Spleen (tissue), 11 donors: ENCODE results near the gene SLC9C2. TPM values are rescaled to one million over a fixed set of nuclear protein-coding genes. Genes with fewer than 3 reads are reported as not detected.
"Not testable (repeated sequence)": the region's sequence is repeated elsewhere in the genome, so short reads cannot be mapped to it uniquely, and the experiment has no call there.

Experiments used
- DNase-seq: peaks from one replicate; pipeline ENCODE4 v3.0.0-alpha.2; 2020
- H3K27ac ChIP-seq, 8 donors: fragments of 200-600 bp; sonication (generic) in 7 of 8; 1 replicate in 4 of 8; 2 replicates in 4 of 8; pipeline versions ENCODE4 v1.5.0 to v1.8.0; 2016 to 2021; ENCODE audit warnings: inconsistent platforms in 4 of 8, mild to moderate bottlenecking in 4 of 8, moderate library complexity in 1 of 8
- H3K27me3 ChIP-seq, 7 donors: fragments of 200-600 bp; sonication (generic) in 6 of 7; replicated peaks in 1 of 7; 1 replicate in 4 of 7; 2 replicates in 3 of 7; pipeline versions ENCODE4 v1.5.0 to v1.8.0; 2016 to 2021; ENCODE audit warnings: inconsistent platforms in 3 of 7, mild to moderate bottlenecking in 1 of 7
- H3K36me3 ChIP-seq, 6 donors: fragments of 200-600 bp; sonication (generic) in 5 of 6; 1 replicate in 4 of 6; 2 replicates in 2 of 6; pipeline versions ENCODE4 v1.5.0 to v1.8.0; 2016 to 2021; ENCODE audit warnings: inconsistent platforms in 2 of 6
- H3K4me1 ChIP-seq, 6 donors: fragments of 200-600 bp; sonication (generic) in 5 of 6; 1 replicate in 3 of 6; 2 replicates in 3 of 6; pipeline versions ENCODE4 v1.5.0 to v1.8.0; 2016 to 2021; ENCODE audit warnings: inconsistent platforms in 3 of 6
- H3K4me3 ChIP-seq, 8 donors: fragments of 200-600 bp; sonication (generic) in 7 of 8; 1 replicate in 4 of 8; 2 replicates in 4 of 8; pipeline versions ENCODE4 v1.5.0 to v1.8.0; 2016 to 2021; ENCODE audit warnings: inconsistent platforms in 4 of 8, mild to moderate bottlenecking in 4 of 8, moderate library complexity in 2 of 8
- H3K9me3 ChIP-seq, 8 donors: fragments of 200-600 bp; sonication (generic) in 7 of 8; 1 replicate in 4 of 8; 2 replicates in 4 of 8; pipeline versions ENCODE4 v1.5.0 to v1.8.0; 2016 to 2021; ENCODE audit warnings: inconsistent platforms in 4 of 8
- POLR2A ChIP-seq, 3 donors: fragments of 450-650 bp; IDR thresholded peaks; one replicate each; pipeline ENCODE4 v1.5.1; 2017; ENCODE audit warnings: antibody characterized with exemption in 3 of 3, mild to moderate bottlenecking in 1 of 3
- POLR2AphosphoS5 ChIP-seq, 3 donors: sonication (generic); formaldehyde crosslinking; IDR thresholded peaks; one replicate each; pipeline ENCODE4 v1.5.1; 2017; ENCODE audit warnings: antibody characterized with exemption in 3 of 3
- WGBS, 5 donors: extraction: QIAGEN DNeasy Blood & Tissue Kit in 3 of 5; methylation state at CpG; one replicate each; pipeline versions ENCODE4 v1.1.5 to v1.1.7; 2013 to 2018; 5-methylcytosine and 5-hydroxymethylcytosine counted together
- intact Hi-C: fragments of 100-400 bp; cut with DNase I; formaldehyde crosslinking; loops from one replicate; pipeline ENCODE4 v1.15.0; 2023; ENCODE audit warnings: low total_unique reads
- polyA plus RNA-seq, 3 donors: library from polyadenylated mRNA; stranded (reverse); fragments of 200-250 nt; gene quantifications; one replicate each; pipeline ENCODE4 v1.2.1, GENCODE V29; 2013
- total RNA-seq, 7 donors: library from RNA; depleted of rRNA in 3 of 7; stranded (reverse); fragments of >200 nt in 3 of 7; fragmentation: NEBNext Ultra II Directional in 4 of 7; extraction: Animal tissue kit (Norgen Biotek cat#: 25700) in 4 of 7; gene quantifications; one replicate each; pipeline versions ENCODE4 v1.1.0 to v1.2.1, GENCODE V29; 2016 to 2021
- TF ChIP-seq, protein P1 (sequence below), 11 experiments: fragments of 200-600 bp in 7 of 11; fragments of 450-650 bp in 4 of 11; sonication (generic) in 4 of 11; IDR thresholded peaks in 8 of 11; conservative IDR thresholded peaks in 3 of 11; 1 replicate in 7 of 11; 2 replicates in 4 of 11; pipeline versions ENCODE4 v1.4.0 to v1.8.0; 2016 to 2021; ENCODE audit warnings: antibody characterized with exemption in 11 of 11, inconsistent platforms in 4 of 11, mild to moderate bottlenecking in 1 of 11
- donor health status: healthy with polysubstance abuse.
- donor health status: DM: no; HTN: no; CAD: no; lungs with moderate emphysema.
- donor health status: DM: no; HTN: no; CAD: no.
- donor health status: Bipolar disorder and iron deficiency.
- donor health status: healthy.
- donor health status: DM: no; HTN: no; CAD: no.
- donor health status: DM: yes; HTN: yes; CAD: no.

SLC9C2 gene
- total and polyA plus RNA-seq, 10 donors: 0.03 to 2.0 (median 0.82) TPM; not detected in 1

DNA sequence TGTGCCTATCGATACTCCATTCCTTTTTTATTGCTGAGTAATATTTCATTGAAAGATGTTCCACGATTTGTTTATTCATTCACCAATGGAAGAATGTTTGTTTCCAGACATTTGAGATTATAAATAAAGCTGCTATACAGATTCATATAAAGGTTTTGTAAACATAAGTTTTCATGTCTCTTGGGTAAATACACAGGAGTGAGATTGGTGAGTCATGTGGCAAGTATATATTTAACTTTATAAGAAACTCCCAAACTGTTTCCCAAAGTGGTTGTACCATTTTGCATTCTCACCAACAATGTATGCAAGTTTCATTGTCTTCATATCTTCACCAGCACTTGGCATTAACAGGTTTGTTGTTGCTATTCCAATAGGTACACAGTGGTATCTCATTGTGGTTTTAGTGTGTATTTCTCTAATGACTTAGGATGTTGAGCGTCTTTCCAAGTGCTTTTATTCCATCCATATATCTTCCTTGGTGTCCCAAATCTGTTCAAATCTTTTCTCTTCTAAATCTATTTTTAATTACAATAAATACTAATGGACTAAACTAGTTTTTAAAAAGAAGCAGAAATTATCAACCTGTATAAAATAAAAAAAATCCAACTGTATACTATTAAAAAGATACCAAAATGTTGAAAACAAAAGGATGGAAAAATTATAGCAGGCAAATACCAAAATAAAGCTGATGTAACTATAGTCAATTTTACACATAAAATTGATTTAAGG is 6.6 kb downstream of the SLC9C2 start:
- intact Hi-C loops: no loop called here

GRCh38 chr1:173591138-173591537 is 11.7 kb downstream of the SLC9C2 start:
- H3K27ac ChIP-seq, H3K4me3 ChIP-seq, H3K27me3 ChIP-seq, H3K9me3 ChIP-seq, H3K4me1 ChIP-seq, intact Hi-C loops, H3K36me3 ChIP-seq, DNase-seq: not testable (repeated sequence)
- WGBS, 5 donors: 85 to 95% (median 92%) methylated on average over 5 of the region's 5 CpGs

More for the DNA sequence above, 6.6 kb downstream of the SLC9C2 start:
- peaks cover 0 to 2% (median 0%) of the 10 kb centered on the region in 6 donors for H3K4me1 ChIP-seq
- H3K9me3 ChIP-seq: peaks cover 0 to 10% (median 3%) of the 10 kb centered on the region in 8 donors
- DNase-seq: no peak
- H3K27ac ChIP-seq: no peak overlapping the region
- no peak for TF ChIP-seq POLR2A (IDR thresholded peaks at IDR 0.05)
- no peak for TF ChIP-seq POLR2AphosphoS5 (IDR thresholded peaks at IDR 0.05)
- TF ChIP-seq, protein P1, sequence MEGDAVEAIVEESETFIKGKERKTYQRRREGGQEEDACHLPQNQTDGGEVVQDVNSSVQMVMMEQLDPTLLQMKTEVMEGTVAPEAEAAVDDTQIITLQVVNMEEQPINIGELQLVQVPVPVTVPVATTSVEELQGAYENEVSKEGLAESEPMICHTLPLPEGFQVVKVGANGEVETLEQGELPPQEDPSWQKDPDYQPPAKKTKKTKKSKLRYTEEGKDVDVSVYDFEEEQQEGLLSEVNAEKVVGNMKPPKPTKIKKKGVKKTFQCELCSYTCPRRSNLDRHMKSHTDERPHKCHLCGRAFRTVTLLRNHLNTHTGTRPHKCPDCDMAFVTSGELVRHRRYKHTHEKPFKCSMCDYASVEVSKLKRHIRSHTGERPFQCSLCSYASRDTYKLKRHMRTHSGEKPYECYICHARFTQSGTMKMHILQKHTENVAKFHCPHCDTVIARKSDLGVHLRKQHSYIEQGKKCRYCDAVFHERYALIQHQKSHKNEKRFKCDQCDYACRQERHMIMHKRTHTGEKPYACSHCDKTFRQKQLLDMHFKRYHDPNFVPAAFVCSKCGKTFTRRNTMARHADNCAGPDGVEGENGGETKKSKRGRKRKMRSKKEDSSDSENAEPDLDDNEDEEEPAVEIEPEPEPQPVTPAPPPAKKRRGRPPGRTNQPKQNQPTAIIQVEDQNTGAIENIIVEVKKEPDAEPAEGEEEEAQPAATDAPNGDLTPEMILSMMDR (IDR thresholded peaks at IDR 0.05 in 8 of 11, conservative IDR thresholded peaks at IDR 0.05 in 3 of 11): no peak
- no peaks in the 10 kb centered on the region for H3K36me3 ChIP-seq
- WGBS, 5 donors: 90 to 96% (median 92%) methylated on average over 3 of the region's 3 CpGs
- no peaks in the 10 kb centered on the region for H3K27me3 ChIP-seq
- no peak overlapping the region for H3K4me3 ChIP-seq

- H3K27me3 ChIP-seq: no peaks in the 10 kb centered on the region
- no peaks in the 10 kb centered on the region for H3K36me3 ChIP-seq
- DNase-seq: no peak
- intact Hi-C loops: no loop called here
- no peak overlapping the region for H3K27ac ChIP-seq
- no peak for TF ChIP-seq POLR2A (IDR thresholded peaks at IDR 0.05)
- no peak for TF ChIP-seq POLR2AphosphoS5 (IDR thresholded peaks at IDR 0.05)
- 59 to 71% (median 65%) methylated on average over 1 of the region's 1 CpG for WGBS, 5 donors
- H3K4me3 ChIP-seq: no peak overlapping the region
- H3K4me1 ChIP-seq: no peaks in the 10 kb centered on the region
- H3K9me3 ChIP-seq: no peaks in the 10 kb centered on the region
These were observed 12.3 kb downstream of the SLC9C2 start for GRCh38 chr1:173590557-173590956.

DNA sequence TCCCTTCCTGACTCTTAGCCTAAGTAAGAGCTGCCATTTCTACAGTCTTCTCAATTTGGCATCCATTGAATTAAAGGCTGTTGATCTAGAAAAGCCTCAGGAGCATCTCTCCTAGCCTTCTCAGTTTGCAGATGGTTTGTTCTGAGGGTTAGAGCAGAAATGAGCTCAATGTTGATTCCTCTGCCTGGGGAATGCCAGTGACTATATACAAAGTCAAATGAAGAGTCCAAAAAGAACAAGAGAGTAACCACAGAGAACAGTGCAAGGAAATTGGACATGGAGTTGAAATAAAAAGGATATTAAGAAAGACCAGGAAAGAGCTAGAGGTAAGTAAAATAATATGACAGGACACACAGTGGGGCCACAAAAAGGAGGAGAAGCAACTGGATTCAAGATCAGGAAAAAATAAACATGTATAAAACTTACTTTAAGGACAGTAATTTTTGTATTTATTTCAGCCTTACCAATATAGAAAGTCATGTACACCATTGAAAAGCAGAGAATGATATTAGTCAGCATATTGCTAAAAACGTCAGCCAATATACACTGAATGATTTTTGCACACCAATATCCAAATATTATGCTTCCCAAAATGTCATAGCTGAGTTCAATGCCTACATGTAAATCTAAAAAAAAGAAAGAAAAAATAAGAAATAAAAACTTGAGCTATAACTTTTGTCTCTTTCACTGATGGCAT is 21.3 kb downstream of the SLC9C2 start:
- Histone ChIP-seq H3K4me1 (no peaks in the 10 kb centered on the region), H3K4me3 (no peak overlapping the region), H3K36me3 (no peaks in the 10 kb centered on the region), H3K27me3 (peaks cover 0 to 8% (median 0%) of the 10 kb centered on the region in 7 donors), H3K9me3 (no peaks in the 10 kb centered on the region), H3K27ac (no peak overlapping the region)
- DNase-seq: no peak
- intact Hi-C loops: no loop called here
- 47 to 79% (median 63%) methylated on average over 1 of the region's 1 CpG for WGBS, 5 donors
- TF ChIP-seq POLR2A (IDR thresholded peaks at IDR 0.05): no peak
- TF ChIP-seq, protein P1 (IDR thresholded peaks at IDR 0.05 in 8 of 11, conservative IDR thresholded peaks at IDR 0.05 in 3 of 11): no peak

- Histone ChIP-seq H3K4me3 (no peak overlapping the region), H3K27me3 (peaks cover 0 to 8% (median 0%) of the 10 kb centered on the region in 7 donors), H3K36me3 (no peaks in the 10 kb centered on the region), H3K4me1 (no peaks in the 10 kb centered on the region), H3K27ac (no peak overlapping the region), H3K9me3 (no peaks in the 10 kb centered on the region)
- 70 to 90% (median 88%) methylated on average over 3 of the region's 3 CpGs for WGBS, 5 donors
- TF ChIP-seq POLR2A (IDR thresholded peaks at IDR 0.05): no peak
- TF ChIP-seq, protein P1 (IDR thresholded peaks at IDR 0.05 in 8 of 11, conservative IDR thresholded peaks at IDR 0.05 in 3 of 11): no peak
- no peak for TF ChIP-seq POLR2AphosphoS5 (IDR thresholded peaks at IDR 0.05)
- no peak for DNase-seq
- intact Hi-C loops: no loop called here
These were observed 22.2 kb downstream of the SLC9C2 start for GRCh38 chr1:173580658-173581057.
